Measurements from ENCODE around the gene DLL1.

The DLL1 gene

DNA sequence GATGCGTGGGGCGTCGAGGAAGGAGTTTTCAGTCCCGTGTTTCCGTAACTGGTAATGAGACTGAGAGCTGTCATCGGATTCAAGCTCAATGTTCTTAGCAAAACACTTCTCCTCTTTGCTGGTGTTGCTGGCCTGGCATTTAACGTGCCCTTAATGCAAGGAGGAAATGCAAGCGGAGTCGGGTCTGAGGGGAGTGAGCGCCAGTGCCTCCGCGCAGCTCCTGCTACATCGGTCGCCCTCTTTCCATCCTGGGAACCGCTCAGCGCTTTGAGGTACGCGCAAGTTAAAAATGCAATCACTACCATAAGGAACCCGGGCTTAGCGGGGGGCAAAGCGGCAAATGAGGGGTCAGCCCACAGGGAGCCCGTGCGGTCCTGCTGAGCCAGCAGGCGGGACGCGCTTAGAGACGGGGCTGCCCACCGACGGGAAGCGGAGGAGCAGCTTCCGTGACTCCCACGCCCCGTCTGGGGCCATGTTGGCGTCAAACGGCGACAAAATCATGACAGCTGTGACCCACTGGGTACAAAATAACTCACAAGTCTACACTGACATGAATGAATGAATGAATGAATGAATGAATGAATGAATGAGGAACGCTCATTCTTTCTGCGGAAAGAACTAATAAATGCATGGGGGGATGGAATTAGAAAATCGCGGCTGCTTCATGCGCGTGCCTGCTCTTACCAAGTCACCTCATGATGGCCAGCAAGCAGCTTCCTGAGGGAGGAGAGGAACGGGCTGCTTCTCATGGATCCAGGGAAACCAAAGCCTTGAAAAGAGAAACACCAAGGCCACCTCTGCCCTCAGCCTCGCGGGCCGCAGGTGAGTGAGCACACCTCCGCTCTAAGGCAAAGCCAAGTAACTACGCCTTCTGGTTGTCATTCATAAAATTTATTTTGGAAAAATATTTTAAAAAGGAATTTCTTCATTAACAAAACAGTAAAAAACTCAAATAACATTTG, 9.3 kb downstream of the DLL1 start:
- no peak for DNase-seq

- DNase-seq, result no peak
Observed at GRCh38 chr6:170280689-170281045, 10.2 kb downstream of the DLL1 start.

- DNase-seq, result peak; percentile 80
Observed at GRCh38 chr6:170279977-170280688, 10.7 kb downstream of the DLL1 start.

DNA sequence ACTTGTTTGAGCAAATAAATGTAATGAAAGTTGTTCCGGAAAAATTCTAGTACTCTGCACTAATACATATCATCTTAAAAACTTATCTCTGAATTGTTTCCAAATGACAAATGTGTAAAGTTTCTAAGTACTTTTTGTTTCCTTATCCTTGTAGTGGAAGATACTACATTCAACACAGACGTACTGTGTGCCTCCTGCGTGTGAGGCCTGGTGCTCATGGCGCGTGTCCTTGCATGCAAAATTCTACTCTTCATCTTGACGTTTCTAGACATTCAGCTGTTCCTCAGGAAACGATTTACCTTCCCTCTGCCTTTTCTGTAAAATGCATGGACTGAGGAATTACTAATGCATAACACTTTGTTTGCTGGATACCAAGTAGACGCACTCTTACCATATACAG, 11.5 kb downstream of the DLL1 start:
- DNase-seq, result no peak

- DNase-seq, result no peak
Observed at GRCh38 chr6:170278743-170279094, 12.2 kb downstream of the DLL1 start.

- DNase-seq, result no peak
Observed at GRCh38 chr6:170277893-170278742, 12.8 kb downstream of the DLL1 start.

GRCh38 chr6:170276369-170277057, 14.4 kb downstream of the DLL1 start:
- DNase-seq, result no peak

- DNase-seq, result no peak
Observed at GRCh38 chr6:170274713-170275560, 15.9 kb downstream of the DLL1 start.

DNA sequence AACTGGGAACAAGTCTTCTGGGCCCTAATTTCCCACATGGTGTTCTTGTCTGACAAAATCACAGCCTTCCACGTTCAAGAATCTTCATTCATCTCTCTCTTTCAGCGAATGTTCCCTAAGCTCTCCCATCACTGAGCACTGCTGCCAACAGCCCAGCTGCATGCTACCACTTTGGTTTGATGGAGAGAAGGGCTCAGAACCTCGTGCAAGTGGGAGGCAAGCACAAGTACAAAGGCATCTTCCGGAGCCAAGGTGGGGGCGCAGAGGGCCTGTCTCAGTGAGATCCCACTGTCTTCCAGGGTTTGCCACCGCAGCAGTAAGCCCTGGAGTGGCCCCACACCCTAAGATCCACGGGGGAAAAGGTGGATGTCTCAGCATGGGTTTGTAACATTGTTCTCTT, 17.2 kb downstream of the DLL1 start:
- no peak for DNase-seq

GRCh38 chr6:170273191-170273590, 17.7 kb downstream of the DLL1 start:
- DNase-seq, result no peak

DNA sequence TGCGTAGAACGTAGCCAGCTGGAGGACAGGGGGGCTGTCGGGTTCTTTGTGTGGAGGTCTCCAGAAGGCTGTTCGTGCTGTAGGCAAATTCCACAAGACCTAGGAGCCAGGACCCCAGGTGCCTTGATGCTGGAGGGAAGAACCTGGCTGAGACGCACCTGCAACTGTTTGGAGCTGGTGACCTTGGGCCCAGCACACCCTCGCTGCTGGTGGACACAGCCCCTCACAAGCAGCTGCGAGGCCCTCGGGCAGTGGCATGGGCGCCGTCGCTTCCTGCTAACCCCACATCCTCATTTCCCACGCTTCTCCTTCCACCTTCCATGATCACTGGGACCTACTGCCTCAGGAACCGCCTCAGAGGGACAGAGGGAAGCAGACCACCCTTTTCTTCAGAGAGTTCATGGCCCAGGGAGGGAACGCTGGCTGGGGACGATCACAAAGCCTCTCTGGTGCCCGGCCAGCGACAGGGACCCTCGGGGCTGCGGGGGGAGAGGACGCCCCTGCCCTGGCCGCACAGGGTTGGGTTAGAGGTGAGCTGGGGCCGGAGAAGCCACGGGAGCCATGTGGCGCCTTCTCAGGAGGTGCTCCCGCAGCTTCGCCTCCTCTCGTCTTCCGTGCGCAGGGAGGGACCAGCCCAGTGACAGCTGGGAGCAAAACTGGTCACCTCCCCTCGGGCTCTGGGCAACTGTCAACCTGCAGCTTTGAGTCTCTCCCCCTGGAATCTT, 18.4 kb downstream of the DLL1 start:
- no peak for DNase-seq

- no peak for DNase-seq
Observed at GRCh38 chr6:170271771-170272314, 19.0 kb downstream of the DLL1 start.

GRCh38 chr6:170270984-170271593, 19.8 kb downstream of the DLL1 start:
- no peak for DNase-seq

GRCh38 chr6:170269846-170270541, 20.9 kb downstream of the DLL1 start:
- no peak for DNase-seq

GRCh38 chr6:170269151-170269845, 21.6 kb downstream of the DLL1 start:
- DNase-seq, result no peak

DNA sequence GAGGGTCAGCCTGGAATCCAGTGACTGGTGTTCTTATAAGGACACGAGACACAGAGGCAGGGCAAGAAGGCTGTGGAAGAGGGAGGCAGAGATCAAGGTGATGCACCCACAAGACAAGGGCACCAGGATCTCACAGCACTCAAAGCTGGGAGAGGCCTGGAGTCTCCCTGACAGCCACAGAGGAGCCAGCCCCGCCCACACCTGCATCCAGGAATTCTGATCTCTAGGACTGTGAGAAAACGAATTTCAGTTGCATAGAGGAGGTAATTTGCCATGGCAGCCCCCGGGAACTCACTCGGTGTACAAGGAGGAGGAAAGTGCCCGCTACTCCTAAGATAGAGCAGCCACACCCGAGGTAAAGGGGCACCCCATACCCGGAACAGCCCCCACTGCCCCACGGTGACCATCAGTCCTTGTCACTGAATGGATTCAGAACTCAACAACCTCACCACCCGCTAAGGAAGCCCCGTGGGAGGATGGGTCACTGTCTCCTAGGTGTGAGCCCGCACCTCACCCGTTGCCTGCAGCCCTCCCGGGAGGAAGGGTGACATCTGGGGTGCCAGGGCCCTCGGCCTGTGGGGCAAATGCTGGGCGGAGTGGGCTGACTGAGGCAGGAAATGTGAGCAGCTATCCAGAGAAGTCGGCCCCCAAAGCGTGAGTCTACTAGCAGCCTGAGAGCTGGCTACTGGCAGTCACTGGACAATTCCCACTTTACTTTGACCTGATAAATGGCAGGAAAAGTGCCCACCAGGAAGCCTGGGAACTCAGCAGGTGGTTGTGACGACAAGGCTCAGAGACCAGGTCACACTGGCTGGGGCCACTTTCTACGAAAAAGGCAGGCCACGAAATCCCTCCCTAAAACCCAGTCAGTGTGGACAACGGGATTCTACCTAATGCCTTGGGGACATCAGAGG, 22.4 kb downstream of the DLL1 start:
- no peak for DNase-seq

DNA sequence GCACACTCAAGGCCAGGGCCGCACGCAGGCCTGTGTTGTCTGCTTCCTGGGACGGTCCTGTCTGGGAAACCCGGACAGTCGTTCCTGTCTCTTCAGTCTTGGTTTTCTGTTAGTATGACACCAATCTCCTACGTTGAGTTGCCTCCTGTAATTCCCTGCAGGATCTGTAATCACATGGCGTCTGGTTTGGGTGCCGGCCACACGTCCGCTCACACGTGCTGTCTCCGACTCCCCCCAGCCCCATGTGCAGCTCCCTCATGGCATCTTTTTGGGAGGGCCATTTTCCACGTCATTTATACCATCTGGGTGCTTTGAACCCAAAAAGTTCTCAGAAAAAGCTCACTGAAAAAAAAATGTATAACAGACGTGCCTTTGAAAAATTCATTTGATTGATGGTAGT, 23.2 kb downstream of the DLL1 start:
- DNase-seq, result no peak

Data from NCI-H510A (cell line).